Measurements from ENCODE around the gene ABHD12. TPM values are rescaled to one million over a fixed set of nuclear protein-coding genes. Genes with fewer than 3 reads are reported as not detected.

Gene ABHD12
- total RNA-seq, 2 donors from 2014 or later = 20.7 to 40.6 TPM

DNA sequence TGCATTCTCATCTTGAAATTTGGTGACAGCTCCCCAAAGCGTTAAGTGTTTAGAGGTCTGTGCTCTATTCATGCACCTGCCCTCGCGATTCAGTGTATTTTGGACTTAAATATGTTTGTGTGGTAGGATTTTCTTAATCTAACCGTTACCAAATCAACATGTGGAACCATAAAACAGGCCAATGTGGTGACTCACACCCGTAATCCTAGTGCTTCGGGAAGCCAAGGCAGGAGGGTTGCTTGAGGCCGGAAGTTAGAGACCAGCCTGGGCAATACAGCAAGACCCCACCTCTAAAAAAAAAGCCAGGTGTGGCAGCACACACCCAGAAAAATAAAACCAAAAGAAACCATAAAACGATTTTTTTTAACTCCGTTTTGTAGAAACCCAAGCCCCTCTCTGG lies 111.2 kb downstream of the ABHD12 start:
- H3K4me1 ChIP-seq = peaks cover 0 to 28% of the 10 kb centered on the region in 2 donors
- DNase-seq (ENCODE audit: low spot score) = no peak
- peaks cover 99% of the 10 kb centered on the region for H3K36me3 ChIP-seq
- TF ChIP-seq, protein P1, sequence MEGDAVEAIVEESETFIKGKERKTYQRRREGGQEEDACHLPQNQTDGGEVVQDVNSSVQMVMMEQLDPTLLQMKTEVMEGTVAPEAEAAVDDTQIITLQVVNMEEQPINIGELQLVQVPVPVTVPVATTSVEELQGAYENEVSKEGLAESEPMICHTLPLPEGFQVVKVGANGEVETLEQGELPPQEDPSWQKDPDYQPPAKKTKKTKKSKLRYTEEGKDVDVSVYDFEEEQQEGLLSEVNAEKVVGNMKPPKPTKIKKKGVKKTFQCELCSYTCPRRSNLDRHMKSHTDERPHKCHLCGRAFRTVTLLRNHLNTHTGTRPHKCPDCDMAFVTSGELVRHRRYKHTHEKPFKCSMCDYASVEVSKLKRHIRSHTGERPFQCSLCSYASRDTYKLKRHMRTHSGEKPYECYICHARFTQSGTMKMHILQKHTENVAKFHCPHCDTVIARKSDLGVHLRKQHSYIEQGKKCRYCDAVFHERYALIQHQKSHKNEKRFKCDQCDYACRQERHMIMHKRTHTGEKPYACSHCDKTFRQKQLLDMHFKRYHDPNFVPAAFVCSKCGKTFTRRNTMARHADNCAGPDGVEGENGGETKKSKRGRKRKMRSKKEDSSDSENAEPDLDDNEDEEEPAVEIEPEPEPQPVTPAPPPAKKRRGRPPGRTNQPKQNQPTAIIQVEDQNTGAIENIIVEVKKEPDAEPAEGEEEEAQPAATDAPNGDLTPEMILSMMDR (IDR thresholded peaks at IDR 0.05) = no peak
- peak overlapping the region in 1 of 2 donors; percentile 1 for H3K27ac ChIP-seq
- no peaks in the 10 kb centered on the region for H3K27me3 ChIP-seq
- no peaks in the 10 kb centered on the region for H3K9me3 ChIP-seq
- no peak overlapping the region for H3K4me3 ChIP-seq

DNA sequence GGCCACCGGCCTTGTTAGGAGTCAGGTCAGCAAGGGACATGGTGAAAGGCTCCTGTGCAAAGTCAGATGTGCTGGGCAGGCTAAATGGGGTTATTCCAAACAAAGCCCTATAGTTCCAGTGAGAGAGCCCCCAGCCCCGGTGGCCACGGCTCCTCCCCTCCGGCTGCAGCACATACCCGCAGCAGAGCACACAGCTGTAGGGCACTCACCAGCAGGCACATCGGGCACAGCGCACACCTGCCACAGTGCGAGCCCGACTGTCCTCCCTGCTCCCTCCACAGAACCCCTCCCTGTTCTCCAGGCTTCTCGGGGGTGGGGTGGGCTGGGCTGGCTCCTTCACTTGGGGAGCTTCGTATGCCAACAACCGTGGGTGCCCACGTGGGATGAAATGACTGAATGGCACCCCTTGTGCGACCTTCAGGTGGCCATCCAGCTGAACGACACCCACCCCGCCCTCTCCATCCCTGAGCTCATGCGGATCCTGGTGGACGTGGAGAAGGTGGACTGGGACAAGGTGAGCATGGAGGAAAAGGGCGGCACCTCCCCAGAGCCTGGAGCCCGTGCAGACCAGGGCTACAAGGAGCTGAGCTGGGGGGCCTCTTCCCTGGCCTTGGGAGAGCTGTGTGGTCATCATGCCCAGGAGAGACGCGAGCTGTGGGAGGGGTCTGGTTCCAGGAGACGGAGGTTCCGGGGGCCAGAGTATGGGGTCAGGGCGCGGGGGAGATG lies 111.8 kb downstream of the ABHD12 start:
- TF ChIP-seq, protein P1 (IDR thresholded peaks at IDR 0.05) = no peak
- no peaks in the 10 kb centered on the region for H3K9me3 ChIP-seq
- H3K36me3 ChIP-seq = peaks cover 95% of the 10 kb centered on the region
- H3K27ac ChIP-seq = peak overlapping the region in 1 of 2 donors; percentile 78
- no peaks in the 10 kb centered on the region for H3K27me3 ChIP-seq
- peaks cover 0 to 33% of the 10 kb centered on the region in 2 donors for H3K4me1 ChIP-seq
- no peak overlapping the region for H3K4me3 ChIP-seq
- no peak for DNase-seq (ENCODE audit: low spot score)

DNA sequence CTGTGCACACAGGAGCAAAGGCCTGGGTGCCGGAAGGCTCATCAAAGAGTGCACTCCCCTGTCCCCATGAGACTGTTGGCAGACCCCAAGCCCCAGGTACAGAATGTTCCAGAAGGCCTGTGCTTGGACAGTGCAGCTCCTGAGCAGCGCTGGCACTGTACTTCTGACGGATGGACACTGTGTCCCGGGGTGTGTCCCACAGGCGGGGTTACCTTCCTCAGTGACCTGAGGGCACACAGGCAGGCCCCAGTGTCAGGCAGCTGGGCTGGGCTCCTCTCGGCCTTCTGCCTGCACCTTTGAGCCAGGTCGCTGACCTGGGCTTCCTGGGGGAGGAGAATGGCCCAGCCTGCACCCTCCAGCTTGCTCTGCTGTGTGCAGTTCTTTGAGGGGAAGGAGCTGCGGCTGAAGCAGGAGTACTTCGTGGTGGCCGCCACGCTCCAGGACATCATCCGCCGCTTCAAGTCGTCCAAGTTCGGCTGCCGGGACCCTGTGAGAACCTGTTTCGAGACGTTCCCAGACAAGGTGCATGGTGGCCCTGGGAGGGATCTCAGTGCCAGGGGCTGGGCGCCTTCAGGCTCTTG lies 112.6 kb downstream of the ABHD12 start:
- H3K27me3 ChIP-seq = no peaks in the 10 kb centered on the region
- DNase-seq (ENCODE audit: low spot score) = no peak
- TF ChIP-seq, protein P1 (IDR thresholded peaks at IDR 0.05) = no peak
- peaks cover 0 to 41% of the 10 kb centered on the region in 2 donors for H3K4me1 ChIP-seq
- H3K36me3 ChIP-seq = peaks cover 87% of the 10 kb centered on the region
- no peak overlapping the region for H3K4me3 ChIP-seq
- H3K27ac ChIP-seq = peak overlapping the region; percentile 58 to 78
- no peaks in the 10 kb centered on the region for H3K9me3 ChIP-seq

DNA sequence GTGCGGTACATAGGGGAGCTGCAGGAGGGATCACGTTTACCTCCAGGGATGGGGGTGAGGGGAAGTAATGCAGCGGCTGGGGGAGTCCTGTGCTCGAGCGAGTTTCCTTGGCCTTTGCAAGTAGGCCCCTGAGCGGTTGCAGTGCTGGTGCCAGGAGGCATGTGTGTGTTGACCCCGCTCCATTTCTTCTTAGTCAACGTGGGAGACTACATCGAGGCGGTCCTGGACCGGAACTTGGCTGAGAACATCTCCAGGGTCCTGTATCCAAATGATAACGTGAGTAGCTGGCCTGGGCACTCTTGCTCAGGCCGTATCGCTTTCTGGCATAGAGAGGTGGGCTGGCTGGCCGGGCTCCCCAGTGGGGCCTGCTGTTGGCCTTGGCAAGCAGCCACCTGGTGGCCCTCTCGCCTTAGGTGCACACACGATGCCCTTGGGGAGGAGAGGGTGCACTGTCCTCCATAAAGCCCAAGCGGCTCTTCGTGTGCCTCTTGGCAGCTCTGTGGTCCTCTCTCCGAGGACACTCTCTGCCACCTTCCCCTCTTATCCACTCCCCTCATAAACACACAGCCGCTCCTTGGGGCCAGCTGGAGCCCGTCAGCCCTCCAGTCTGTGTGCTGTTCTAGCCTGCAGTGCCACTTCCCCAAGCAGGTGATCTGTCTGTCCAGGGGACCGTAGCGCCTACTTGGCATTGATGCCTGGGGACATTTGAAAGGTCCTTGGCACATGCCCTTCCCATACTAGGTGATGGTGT lies 113.4 kb downstream of the ABHD12 start:
- peaks cover 84% of the 10 kb centered on the region for H3K36me3 ChIP-seq
- no peaks in the 10 kb centered on the region for H3K27me3 ChIP-seq
- DNase-seq (ENCODE audit: low spot score) = no peak
- no peaks in the 10 kb centered on the region for H3K9me3 ChIP-seq
- H3K27ac ChIP-seq = peak overlapping the region; percentile 58 to 78
- TF ChIP-seq, protein P1 (IDR thresholded peaks at IDR 0.05) = no peak
- no peak overlapping the region for H3K4me3 ChIP-seq
- peaks cover 0 to 49% of the 10 kb centered on the region in 2 donors for H3K4me1 ChIP-seq

DNA sequence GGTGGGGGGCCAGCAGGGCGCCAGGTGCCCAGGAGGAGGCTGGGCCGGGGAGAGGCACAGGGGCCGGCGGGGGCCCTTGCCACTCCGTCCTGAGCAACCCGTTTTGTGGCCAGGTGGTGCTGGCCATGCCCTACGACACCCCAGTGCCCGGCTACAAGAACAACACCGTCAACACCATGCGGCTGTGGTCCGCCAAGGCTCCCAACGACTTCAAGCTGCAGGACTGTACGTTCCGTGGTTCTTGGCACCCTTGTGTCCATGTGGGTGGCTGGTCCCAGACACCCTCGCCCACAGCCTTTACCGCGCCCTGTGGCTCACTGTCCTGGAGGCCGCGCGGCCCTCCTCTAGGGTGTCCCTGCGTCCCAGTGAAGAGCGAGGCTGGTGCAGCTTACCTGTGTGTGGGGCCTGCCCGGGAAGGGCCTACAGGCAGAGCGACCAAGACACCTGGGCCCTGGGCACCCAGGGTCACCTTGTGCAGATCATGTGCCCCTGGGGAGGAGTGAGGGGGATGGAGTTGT lies 114.0 kb downstream of the ABHD12 start:
- TF ChIP-seq, protein P1 (IDR thresholded peaks at IDR 0.05) = no peak
- peaks cover 0 to 55% of the 10 kb centered on the region in 2 donors for H3K4me1 ChIP-seq
- H3K36me3 ChIP-seq = peaks cover 84% of the 10 kb centered on the region
- no peaks in the 10 kb centered on the region for H3K27me3 ChIP-seq
- DNase-seq (ENCODE audit: low spot score) = no peak
- H3K27ac ChIP-seq = peak overlapping the region; percentile 58 to 78
- H3K4me3 ChIP-seq = no peak overlapping the region
- no peaks in the 10 kb centered on the region for H3K9me3 ChIP-seq
